HEK293 (cell line): ENCODE measurements around the gene NDRG3.

ENCODE experiments used
- CTCF ChIP-seq: fragments of 450-650 bp; formaldehyde crosslinking; IDR thresholded peaks from 2 replicates; pipeline ENCODE4 v1.5.1; 2016; ENCODE audit warnings: missing biosample characterization, missing genetic modification characterization
- FEZF1 ChIP-seq: fragments of 450-650 bp; formaldehyde crosslinking; IDR thresholded peaks from 2 replicates; pipeline ENCODE4 v1.5.1; 2016; ENCODE audit warnings: missing biosample characterization, missing genetic modification characterization
- ZNF140 ChIP-seq: fragments of 450-650 bp; formaldehyde crosslinking; IDR thresholded peaks from 2 replicates; pipeline ENCODE4 v1.5.1; 2016; ENCODE audit warnings: missing biosample characterization, missing genetic modification characterization
- ZNF24 ChIP-seq: fragments of 450-650 bp; formaldehyde crosslinking; IDR thresholded peaks from 2 replicates; pipeline ENCODE4 v1.5.1; 2016; ENCODE audit warnings: missing biosample characterization, missing genetic modification characterization
- TF ChIP-seq, protein P1 (sequence below): fragments of 450-650 bp; formaldehyde crosslinking; IDR thresholded peaks from 2 replicates; pipeline ENCODE4 v1.5.1; 2016; ENCODE audit warnings: missing biosample characterization, missing genetic modification characterization
- TF ChIP-seq, protein P2 (sequence below): fragments of 450-650 bp; formaldehyde crosslinking; IDR thresholded peaks from 2 replicates; pipeline ENCODE4 v1.5.1; 2016; ENCODE audit warnings: missing biosample characterization, missing genetic modification characterization

DNA sequence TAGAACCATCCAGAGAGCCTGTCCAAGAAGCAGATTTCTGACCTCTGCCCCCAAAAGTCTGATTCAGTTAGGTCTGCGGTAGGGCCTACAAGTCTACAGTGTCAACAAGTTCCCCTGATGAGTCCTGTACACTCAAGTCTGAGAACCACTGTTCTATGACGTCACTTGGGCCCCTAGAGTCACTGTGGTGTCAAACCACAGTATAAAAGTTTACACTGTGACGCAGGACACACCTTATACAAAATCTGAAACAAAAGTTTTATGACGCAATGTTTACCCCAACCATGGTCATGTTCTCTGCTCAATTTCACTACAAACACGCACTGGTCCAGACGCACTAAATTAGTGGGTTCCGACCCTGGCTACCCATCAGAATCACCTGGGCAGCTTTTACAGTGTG, 117.8 kb downstream of the NDRG3 start:
- TF ChIP-seq, protein P1, sequence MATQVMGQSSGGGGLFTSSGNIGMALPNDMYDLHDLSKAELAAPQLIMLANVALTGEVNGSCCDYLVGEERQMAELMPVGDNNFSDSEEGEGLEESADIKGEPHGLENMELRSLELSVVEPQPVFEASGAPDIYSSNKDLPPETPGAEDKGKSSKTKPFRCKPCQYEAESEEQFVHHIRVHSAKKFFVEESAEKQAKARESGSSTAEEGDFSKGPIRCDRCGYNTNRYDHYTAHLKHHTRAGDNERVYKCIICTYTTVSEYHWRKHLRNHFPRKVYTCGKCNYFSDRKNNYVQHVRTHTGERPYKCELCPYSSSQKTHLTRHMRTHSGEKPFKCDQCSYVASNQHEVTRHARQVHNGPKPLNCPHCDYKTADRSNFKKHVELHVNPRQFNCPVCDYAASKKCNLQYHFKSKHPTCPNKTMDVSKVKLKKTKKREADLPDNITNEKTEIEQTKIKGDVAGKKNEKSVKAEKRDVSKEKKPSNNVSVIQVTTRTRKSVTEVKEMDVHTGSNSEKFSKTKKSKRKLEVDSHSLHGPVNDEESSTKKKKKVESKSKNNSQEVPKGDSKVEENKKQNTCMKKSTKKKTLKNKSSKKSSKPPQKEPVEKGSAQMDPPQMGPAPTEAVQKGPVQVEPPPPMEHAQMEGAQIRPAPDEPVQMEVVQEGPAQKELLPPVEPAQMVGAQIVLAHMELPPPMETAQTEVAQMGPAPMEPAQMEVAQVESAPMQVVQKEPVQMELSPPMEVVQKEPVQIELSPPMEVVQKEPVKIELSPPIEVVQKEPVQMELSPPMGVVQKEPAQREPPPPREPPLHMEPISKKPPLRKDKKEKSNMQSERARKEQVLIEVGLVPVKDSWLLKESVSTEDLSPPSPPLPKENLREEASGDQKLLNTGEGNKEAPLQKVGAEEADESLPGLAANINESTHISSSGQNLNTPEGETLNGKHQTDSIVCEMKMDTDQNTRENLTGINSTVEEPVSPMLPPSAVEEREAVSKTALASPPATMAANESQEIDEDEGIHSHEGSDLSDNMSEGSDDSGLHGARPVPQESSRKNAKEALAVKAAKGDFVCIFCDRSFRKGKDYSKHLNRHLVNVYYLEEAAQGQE (tag by site-specific recombination), result no peak
- TF ChIP-seq ZNF140 (tag by site-specific recombination), result no peak
- no peak for TF ChIP-seq CTCF (tag by site-specific recombination)
- TF ChIP-seq ZNF24 (tag by site-specific recombination), result no peak
- no peak for TF ChIP-seq FEZF1
- TF ChIP-seq, protein P2, sequence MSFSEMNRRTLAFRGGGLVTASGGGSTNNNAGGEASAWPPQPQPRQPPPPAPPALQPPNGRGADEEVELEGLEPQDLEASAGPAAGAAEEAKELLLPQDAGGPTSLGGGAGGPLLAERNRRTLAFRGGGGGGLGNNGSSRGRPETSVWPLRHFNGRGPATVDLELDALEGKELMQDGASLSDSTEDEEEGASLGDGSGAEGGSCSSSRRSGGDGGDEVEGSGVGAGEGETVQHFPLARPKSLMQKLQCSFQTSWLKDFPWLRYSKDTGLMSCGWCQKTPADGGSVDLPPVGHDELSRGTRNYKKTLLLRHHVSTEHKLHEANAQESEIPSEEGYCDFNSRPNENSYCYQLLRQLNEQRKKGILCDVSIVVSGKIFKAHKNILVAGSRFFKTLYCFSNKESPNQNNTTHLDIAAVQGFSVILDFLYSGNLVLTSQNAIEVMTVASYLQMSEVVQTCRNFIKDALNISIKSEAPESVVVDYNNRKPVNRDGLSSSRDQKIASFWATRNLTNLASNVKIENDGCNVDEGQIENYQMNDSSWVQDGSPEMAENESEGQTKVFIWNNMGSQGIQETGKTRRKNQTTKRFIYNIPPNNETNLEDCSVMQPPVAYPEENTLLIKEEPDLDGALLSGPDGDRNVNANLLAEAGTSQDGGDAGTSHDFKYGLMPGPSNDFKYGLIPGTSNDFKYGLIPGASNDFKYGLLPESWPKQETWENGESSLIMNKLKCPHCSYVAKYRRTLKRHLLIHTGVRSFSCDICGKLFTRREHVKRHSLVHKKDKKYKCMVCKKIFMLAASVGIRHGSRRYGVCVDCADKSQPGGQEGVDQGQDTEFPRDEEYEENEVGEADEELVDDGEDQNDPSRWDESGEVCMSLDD, result no peak
